GM21529 (cell line): ENCODE results near the gene OASL.
"Not testable (repeated sequence)": the region's sequence is repeated elsewhere in the genome, so short reads cannot be mapped to it uniquely, and the experiment has no call there.

Experiments
- ATAC-seq: cut with Tn5 transposase; IDR thresholded peaks from one replicate; pipeline ENCODE4 v1.9.1; 2021; ENCODE audit not compliant: unreplicated experiment

OASL gene

GRCh38 chr12:121038861-121039668 is at the start of gene OASL:
Gene OASL (minus strand): TSS chr12:121039246. CDS start chr12:121038971, 275 bp downstream.
- ATAC-seq, result peak; percentile 71

GRCh38 chr12:121088195-121088585 is 49.1 kb upstream of the OASL start:
- no peak for ATAC-seq

- ATAC-seq, result no peak
Measured at GRCh38 chr12:121087467-121088194, 48.6 kb upstream of the OASL start.

GRCh38 chr12:121086781-121087295 is 47.8 kb upstream of the OASL start:
- no peak for ATAC-seq

- no peak for ATAC-seq
Measured at GRCh38 chr12:121085506-121086353, 46.7 kb upstream of the OASL start.

GRCh38 chr12:121085069-121085468 is 46.0 kb upstream of the OASL start:
- no peak for ATAC-seq

- no peak for ATAC-seq
Measured at GRCh38 chr12:121084229-121084628, 45.2 kb upstream of the OASL start.

- no peak for ATAC-seq
Measured at GRCh38 chr12:121080909-121081308, 41.9 kb upstream of the OASL start.

- no peak for ATAC-seq
Measured at GRCh38 chr12:121079736-121080272, 40.8 kb upstream of the OASL start.

GRCh38 chr12:121077440-121077839 is 38.4 kb upstream of the OASL start:
- ATAC-seq, result not testable (repeated sequence)

GRCh38 chr12:121075911-121076310 is 36.9 kb upstream of the OASL start:
- not testable (repeated sequence) for ATAC-seq

- ATAC-seq, result no peak
Measured at GRCh38 chr12:121072147-121072546, 33.1 kb upstream of the OASL start.

- ATAC-seq, result no peak
Measured at GRCh38 chr12:121069206-121069605, 30.2 kb upstream of the OASL start.

- no peak for ATAC-seq
Measured at GRCh38 chr12:121065345-121065744, 26.3 kb upstream of the OASL start.

GRCh38 chr12:121064586-121064985 is 25.5 kb upstream of the OASL start:
- not testable (repeated sequence) for ATAC-seq

- no peak for ATAC-seq
Measured at GRCh38 chr12:121064116-121064515, 25.1 kb upstream of the OASL start.

GRCh38 chr12:121062391-121063045 is 23.5 kb upstream of the OASL start:
- ATAC-seq, result no peak

- no peak for ATAC-seq
Measured at GRCh38 chr12:121061831-121062230, 22.8 kb upstream of the OASL start.

- peak; percentile 88 for ATAC-seq
Measured at GRCh38 chr12:121060149-121061001, 21.3 kb upstream of the OASL start.
